ENCODE data around the gene NLRP6. TPM values are rescaled to one million over a fixed set of nuclear protein-coding genes. Genes with fewer than 3 reads are reported as not detected.
"Not testable (repeated sequence)": the region's sequence is repeated elsewhere in the genome, so short reads cannot be mapped to it uniquely, and the experiment has no call there.

NLRP6 gene
- polyA plus RNA-seq, 1 of the 3 experiments (the other 2 are of a cell fraction), result not detected

DNA sequence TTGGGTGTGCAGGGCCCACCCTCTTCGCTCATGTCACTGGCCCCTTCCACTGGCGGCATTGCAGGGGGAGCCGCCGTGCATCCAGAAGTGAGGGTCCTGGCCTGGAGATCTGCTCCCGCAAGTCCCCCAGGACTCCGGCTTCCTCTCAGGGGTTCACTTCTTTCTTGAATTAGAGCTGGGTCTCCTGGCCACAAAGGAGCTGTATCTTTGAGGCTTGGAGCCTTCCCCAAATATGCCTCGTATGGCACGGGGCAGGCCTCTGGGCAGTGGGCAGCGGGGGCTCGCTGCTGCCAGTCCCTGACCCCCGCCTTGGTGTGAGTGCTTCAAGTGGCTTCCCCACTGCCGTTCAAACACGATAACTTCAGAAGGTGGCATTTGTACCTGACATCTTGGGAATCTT lies 49.8 kb downstream of the NLRP6 start:
- Histone ChIP-seq H3K4me2 (no peak overlapping the region), H3K27me3 (ENCODE audit: insufficient read depth) (no peaks in the 10 kb centered on the region), H3K9ac (no peak overlapping the region), H3K79me2 (ENCODE audit: insufficient read depth) (no peaks in the 10 kb centered on the region), H3K36me3 (replicated peaks in 1 of 2; ENCODE audit: control insufficient read depth in 1 of 2, insufficient read depth in 2 of 2, low read length in 1 of 2) (no peaks in the 10 kb centered on the region), H3K9me3 (no peaks in the 10 kb centered on the region), H2AFZ (ENCODE audit: low read depth) (no peak overlapping the region), H3K27ac (ENCODE audit: low read depth in 2 of 2, low read length in 1 of 2) (no peak overlapping the region), H3K4me1 (ENCODE audit: control insufficient read depth in 1 of 2, insufficient read depth in 2 of 2, low read depth in 1 of 2, low read length in 1 of 2) (no peaks in the 10 kb centered on the region; a peak in 1 of 4 replicates), H3F3A (replicated peaks; ENCODE audit: insufficient read depth) (no peaks in the 10 kb centered on the region), H3K4me3 (ENCODE audit: low read depth in 2 of 2, low read length in 1 of 2) (no peak overlapping the region), H4K20me1 (ENCODE audit: insufficient read depth) (no peaks in the 10 kb centered on the region), H3K9me2 (no peaks in the 10 kb centered on the region)
- no peak for DNase-seq
- WGBS (ENCODE audit: low lambda C conversion rate), result 96% methylated on average over 11 of the region's 13 CpGs
- ChIA-PET CTCF (interaction anchor here (1.3 kb wide), 1 partner anchor 69 kb away, joined by 3 read pairs; no protein-coding TSS in a partner anchor), POLR2A (no interaction called here)
- TF ChIP-seq GABPA (IDR thresholded peaks at IDR 0.05; ENCODE audit: low read depth), result no peak
- TF ChIP-seq RFX5 (IDR thresholded peaks at IDR 0.05; ENCODE audit: low read length), result no peak
- no peak for TF ChIP-seq NRF1 (IDR thresholded peaks at IDR 0.05; ENCODE audit: low read depth, low read length)
- TF ChIP-seq TAF1 (IDR thresholded peaks at IDR 0.05; ENCODE audit: borderline replicate concordance, low read depth, low read length), result no peak
- TF ChIP-seq YY1 (IDR thresholded peaks at IDR 0.05; ENCODE audit: low read depth), result no peak
- TF ChIP-seq ELF1 (IDR thresholded peaks at IDR 0.05), result no peak
- TF ChIP-seq RXRA (IDR thresholded peaks at IDR 0.05; ENCODE audit: borderline replicate concordance, low read depth), result no peak
- TF ChIP-seq, protein P1, sequence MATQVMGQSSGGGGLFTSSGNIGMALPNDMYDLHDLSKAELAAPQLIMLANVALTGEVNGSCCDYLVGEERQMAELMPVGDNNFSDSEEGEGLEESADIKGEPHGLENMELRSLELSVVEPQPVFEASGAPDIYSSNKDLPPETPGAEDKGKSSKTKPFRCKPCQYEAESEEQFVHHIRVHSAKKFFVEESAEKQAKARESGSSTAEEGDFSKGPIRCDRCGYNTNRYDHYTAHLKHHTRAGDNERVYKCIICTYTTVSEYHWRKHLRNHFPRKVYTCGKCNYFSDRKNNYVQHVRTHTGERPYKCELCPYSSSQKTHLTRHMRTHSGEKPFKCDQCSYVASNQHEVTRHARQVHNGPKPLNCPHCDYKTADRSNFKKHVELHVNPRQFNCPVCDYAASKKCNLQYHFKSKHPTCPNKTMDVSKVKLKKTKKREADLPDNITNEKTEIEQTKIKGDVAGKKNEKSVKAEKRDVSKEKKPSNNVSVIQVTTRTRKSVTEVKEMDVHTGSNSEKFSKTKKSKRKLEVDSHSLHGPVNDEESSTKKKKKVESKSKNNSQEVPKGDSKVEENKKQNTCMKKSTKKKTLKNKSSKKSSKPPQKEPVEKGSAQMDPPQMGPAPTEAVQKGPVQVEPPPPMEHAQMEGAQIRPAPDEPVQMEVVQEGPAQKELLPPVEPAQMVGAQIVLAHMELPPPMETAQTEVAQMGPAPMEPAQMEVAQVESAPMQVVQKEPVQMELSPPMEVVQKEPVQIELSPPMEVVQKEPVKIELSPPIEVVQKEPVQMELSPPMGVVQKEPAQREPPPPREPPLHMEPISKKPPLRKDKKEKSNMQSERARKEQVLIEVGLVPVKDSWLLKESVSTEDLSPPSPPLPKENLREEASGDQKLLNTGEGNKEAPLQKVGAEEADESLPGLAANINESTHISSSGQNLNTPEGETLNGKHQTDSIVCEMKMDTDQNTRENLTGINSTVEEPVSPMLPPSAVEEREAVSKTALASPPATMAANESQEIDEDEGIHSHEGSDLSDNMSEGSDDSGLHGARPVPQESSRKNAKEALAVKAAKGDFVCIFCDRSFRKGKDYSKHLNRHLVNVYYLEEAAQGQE (IDR thresholded peaks at IDR 0.05; ENCODE audit: low read depth, low read length), result no peak
- TF ChIP-seq SMC3 (IDR thresholded peaks at IDR 0.05; ENCODE audit: low read depth, low read length), result no peak
- no peak for TF ChIP-seq MEF2A (IDR thresholded peaks at IDR 0.05; ENCODE audit: borderline replicate concordance, low read depth)
- no peak for TF ChIP-seq SIN3A (IDR thresholded peaks at IDR 0.05; ENCODE audit: borderline replicate concordance, low read depth, low read length)
- TF ChIP-seq, protein P2, sequence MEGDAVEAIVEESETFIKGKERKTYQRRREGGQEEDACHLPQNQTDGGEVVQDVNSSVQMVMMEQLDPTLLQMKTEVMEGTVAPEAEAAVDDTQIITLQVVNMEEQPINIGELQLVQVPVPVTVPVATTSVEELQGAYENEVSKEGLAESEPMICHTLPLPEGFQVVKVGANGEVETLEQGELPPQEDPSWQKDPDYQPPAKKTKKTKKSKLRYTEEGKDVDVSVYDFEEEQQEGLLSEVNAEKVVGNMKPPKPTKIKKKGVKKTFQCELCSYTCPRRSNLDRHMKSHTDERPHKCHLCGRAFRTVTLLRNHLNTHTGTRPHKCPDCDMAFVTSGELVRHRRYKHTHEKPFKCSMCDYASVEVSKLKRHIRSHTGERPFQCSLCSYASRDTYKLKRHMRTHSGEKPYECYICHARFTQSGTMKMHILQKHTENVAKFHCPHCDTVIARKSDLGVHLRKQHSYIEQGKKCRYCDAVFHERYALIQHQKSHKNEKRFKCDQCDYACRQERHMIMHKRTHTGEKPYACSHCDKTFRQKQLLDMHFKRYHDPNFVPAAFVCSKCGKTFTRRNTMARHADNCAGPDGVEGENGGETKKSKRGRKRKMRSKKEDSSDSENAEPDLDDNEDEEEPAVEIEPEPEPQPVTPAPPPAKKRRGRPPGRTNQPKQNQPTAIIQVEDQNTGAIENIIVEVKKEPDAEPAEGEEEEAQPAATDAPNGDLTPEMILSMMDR (IDR thresholded peaks at IDR 0.05), result no peak
- TF ChIP-seq RAD21 (IDR thresholded peaks at IDR 0.05; ENCODE audit: low read length), result no peak
- no peak for TF ChIP-seq EZH2phosphoT487 (IDR thresholded peaks at IDR 0.05; ENCODE audit: borderline replicate concordance, low read depth)
- TF ChIP-seq JUND (IDR thresholded peaks at IDR 0.05), result no peak

DNA sequence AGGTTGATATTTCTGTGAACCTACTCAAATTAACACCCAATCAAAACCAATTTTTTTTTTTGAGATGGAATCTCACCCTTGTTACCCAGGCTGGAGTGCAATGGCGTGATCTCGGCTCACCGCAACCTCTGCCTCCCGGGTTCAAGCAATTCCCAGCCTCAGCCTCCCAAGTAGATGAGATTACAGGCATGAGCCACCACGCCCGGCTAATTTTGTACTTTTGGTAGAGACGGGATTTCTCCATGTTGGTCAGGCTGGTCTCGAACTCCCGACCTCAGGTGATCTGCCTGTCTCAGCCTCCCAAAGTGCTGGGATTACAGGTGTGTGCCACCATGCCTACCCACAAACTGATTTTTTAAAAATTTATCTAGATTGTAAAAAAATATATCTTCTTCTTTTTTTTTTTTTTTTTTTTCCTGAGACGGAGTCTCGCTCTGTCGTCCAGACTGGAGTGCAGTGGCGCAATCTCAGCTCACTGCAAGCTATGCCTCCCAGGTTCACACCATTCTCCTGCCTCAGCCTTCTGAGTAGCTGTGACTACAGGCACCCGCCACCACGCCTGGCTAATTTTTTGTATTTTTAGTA lies 50.4 kb downstream of the NLRP6 start:
- H3K9ac ChIP-seq; H3K27ac ChIP-seq (ENCODE audit: low read depth in 2 of 2, low read length in 1 of 2); H3K36me3 ChIP-seq (replicated peaks in 1 of 2; ENCODE audit: control insufficient read depth in 1 of 2, insufficient read depth in 2 of 2, low read length in 1 of 2); H3K4me3 ChIP-seq (ENCODE audit: low read depth in 2 of 2, low read length in 1 of 2); H3K9me3 ChIP-seq; H3K4me2 ChIP-seq; H3F3A ChIP-seq (replicated peaks; ENCODE audit: insufficient read depth); H2AFZ ChIP-seq (ENCODE audit: low read depth); DNase-seq; H3K9me2 ChIP-seq; H3K79me2 ChIP-seq (ENCODE audit: insufficient read depth); H3K4me1 ChIP-seq (ENCODE audit: control insufficient read depth in 1 of 2, insufficient read depth in 2 of 2, low read depth in 1 of 2, low read length in 1 of 2); POLR2A ChIA-PET; H3K27me3 ChIP-seq (ENCODE audit: insufficient read depth); H4K20me1 ChIP-seq (ENCODE audit: insufficient read depth): not testable (repeated sequence)
- CTCF ChIA-PET, result interaction anchor here (1.3 kb wide), 1 partner anchor 68 kb away, joined by 3 read pairs; no protein-coding TSS in a partner anchor
- WGBS (ENCODE audit: low lambda C conversion rate), result 94% methylated on average over 15 of the region's 15 CpGs

Measured in SK-N-SH (cell line).